Raji (cell line): ENCODE results near the gene SIDT1.

Experiments
- POLR2A ChIP-seq: IDR thresholded peaks from 2 replicates; pipeline ENCODE4 v1.6.1; 2011; ENCODE audit warnings: low read depth, low read length, control low read depth; ENCODE audit not compliant: insufficient read depth

Gene SIDT1

GRCh38 chr3:113534365-113534764 lies 2.0 kb downstream of the SIDT1 start:
- TF ChIP-seq POLR2A = no peak

GRCh38 chr3:113535898-113536297 lies 3.5 kb downstream of the SIDT1 start:
- no peak for TF ChIP-seq POLR2A

- TF ChIP-seq POLR2A = no peak
These were observed 4.3 kb downstream of the SIDT1 start for GRCh38 chr3:113536627-113537101.

- TF ChIP-seq POLR2A = no peak
These were observed 4.8 kb downstream of the SIDT1 start for GRCh38 chr3:113537155-113537554.

GRCh38 chr3:113541519-113541918 lies 9.2 kb downstream of the SIDT1 start:
- TF ChIP-seq POLR2A = no peak

GRCh38 chr3:113545594-113545993 lies 13.2 kb downstream of the SIDT1 start:
- TF ChIP-seq POLR2A = no peak

GRCh38 chr3:113546414-113546893 lies 14.1 kb downstream of the SIDT1 start:
- TF ChIP-seq POLR2A = no peak

GRCh38 chr3:113548501-113548900 lies 16.1 kb downstream of the SIDT1 start:
- TF ChIP-seq POLR2A = no peak

- no peak for TF ChIP-seq POLR2A
These were observed 19.5 kb downstream of the SIDT1 start for GRCh38 chr3:113551820-113552219.

GRCh38 chr3:113552851-113553250 lies 20.5 kb downstream of the SIDT1 start:
- no peak for TF ChIP-seq POLR2A

GRCh38 chr3:113555138-113555537 lies 22.8 kb downstream of the SIDT1 start:
- no peak for TF ChIP-seq POLR2A

- no peak for TF ChIP-seq POLR2A
These were observed 24.1 kb downstream of the SIDT1 start for GRCh38 chr3:113556316-113556945.

GRCh38 chr3:113556946-113557335 lies 24.6 kb downstream of the SIDT1 start:
- TF ChIP-seq POLR2A = no peak

- TF ChIP-seq POLR2A = no peak
These were observed 25.0 kb downstream of the SIDT1 start for GRCh38 chr3:113557374-113557773.

- TF ChIP-seq POLR2A = no peak
These were observed 26.7 kb downstream of the SIDT1 start for GRCh38 chr3:113559009-113559408.

GRCh38 chr3:113560271-113560670 lies 27.9 kb downstream of the SIDT1 start:
- TF ChIP-seq POLR2A = no peak

GRCh38 chr3:113560831-113561623 lies 28.7 kb downstream of the SIDT1 start:
- TF ChIP-seq POLR2A = no peak

- TF ChIP-seq POLR2A = no peak
These were observed 33.2 kb downstream of the SIDT1 start for GRCh38 chr3:113565555-113565954.
